ENCODE data around the gene SEC14L3. TPM values are rescaled to one million over a fixed set of nuclear protein-coding genes. Genes with fewer than 3 reads are reported as not detected.
A peak's percentile ranks its signal among the peaks of the same experiment; 100 is the strongest.

Gene SEC14L3
- total and polyA plus RNA-seq, 2 of the 13 experiments (the other 11 are each of a cell fraction or from before 2014, with no cell fraction given), result not detected

GRCh38 chr22:30497466-30498150, 25.8 kb upstream of the SEC14L3 start:
- Histone ChIP-seq H3K79me2 (ENCODE audit: insufficient read depth, low read length) (no peaks in the 10 kb centered on the region), H3K36me3 (replicated peaks in 1 of 2; ENCODE audit: control insufficient read depth in 1 of 2, insufficient read depth in 2 of 2, low read length in 2 of 2) (no peaks in the 10 kb centered on the region), H3K9ac (ENCODE audit: insufficient read depth, low read depth, low read length) (no peak overlapping the region), H2AFZ (ENCODE audit: low read length) (no peak overlapping the region), H4K20me1 (ENCODE audit: insufficient read depth, low read length) (no peaks in the 10 kb centered on the region), H3K27ac (ENCODE audit: extremely low read length, insufficient read depth, low read length) (no peak overlapping the region), H3K27me3 (ENCODE audit: control insufficient read depth in 1 of 2, insufficient read depth in 2 of 2, low read length in 2 of 2) (peaks cover 0 to 29% of the 10 kb centered on the region in 2 experiments; a peak in 3 of 5 replicates), H3K4me2 (ENCODE audit: low read depth, low read length) (peak overlapping the region; percentile 45; the same call in 1 of the 2 replicates), H3K4me3 (replicated peaks in 1 of 3; ENCODE audit: insufficient read depth in 1 of 3, low read depth in 2 of 3, low read length in 3 of 3) (no peak overlapping the region), H3K9me3 (ENCODE audit: low read length) (no peaks in the 10 kb centered on the region), H3K4me1 (ENCODE audit: insufficient read depth, low read length) (peaks cover 22% of the 10 kb centered on the region)
- ChIA-PET CTCF (ENCODE audit: low intra/inter-chr PET ratio, low total read pairs) (no interaction called here), POLR2A (interaction anchor here (0.5 to 1.5 kb wide), 2 partner anchors 105 to 429 kb away, joined by 4 to 5 read pairs; no protein-coding TSS in a partner anchor)
- FAIRE-seq (peak; percentile 39), DNase-seq (ENCODE audit: low spot score) (peak; percentile 69), ATAC-seq (peak; percentile 60)
- BruUV-seq (replicated peaks), result no TSS peak
- WGBS (ENCODE audit: low lambda C conversion rate), result 4% methylated on average over 7 of the region's 7 CpGs
- intact Hi-C loops (cut with micrococcal nuclease; ENCODE audit: unreplicated experiment) (no loop called here), in situ Hi-C loops (cut with HindIII; ENCODE audit: extremely low pct_ligation_motif_present, low pct_unique_long_range_greater_than_20kb) (no loop called here)
- no peak for TF ChIP-seq ZNF704 (CRISPR knock-in tag; IDR thresholded peaks at IDR 0.05; ENCODE audit: borderline replicate concordance)
- no peak for TF ChIP-seq FOXK2 (IDR thresholded peaks at IDR 0.05)
- TF ChIP-seq ARID3A (IDR thresholded peaks at IDR 0.05; ENCODE audit: low read depth, low read length), result peak; percentile 70
- TF ChIP-seq NCOA1 (CRISPR knock-in tag; IDR thresholded peaks at IDR 0.05), result no peak
- no peak for TF ChIP-seq KIAA2018 (CRISPR knock-in tag; IDR thresholded peaks at IDR 0.05; ENCODE audit: borderline replicate concordance)
- TF ChIP-seq PRPF4 (IDR thresholded peaks at IDR 0.05; ENCODE audit: low read depth, low read length, poor library complexity, severe bottlenecking), result no peak
- peak; percentile 86 for TF ChIP-seq ARID5B (CRISPR knock-in tag; IDR thresholded peaks at IDR 0.05)
- no peak for TF ChIP-seq ZNF232 (CRISPR knock-in tag; IDR thresholded peaks at IDR 0.05; ENCODE audit: borderline replicate concordance)

All from HepG2 (cell line).